ENCODE data around the gene CYP2R1.

The CYP2R1 gene, protein sequence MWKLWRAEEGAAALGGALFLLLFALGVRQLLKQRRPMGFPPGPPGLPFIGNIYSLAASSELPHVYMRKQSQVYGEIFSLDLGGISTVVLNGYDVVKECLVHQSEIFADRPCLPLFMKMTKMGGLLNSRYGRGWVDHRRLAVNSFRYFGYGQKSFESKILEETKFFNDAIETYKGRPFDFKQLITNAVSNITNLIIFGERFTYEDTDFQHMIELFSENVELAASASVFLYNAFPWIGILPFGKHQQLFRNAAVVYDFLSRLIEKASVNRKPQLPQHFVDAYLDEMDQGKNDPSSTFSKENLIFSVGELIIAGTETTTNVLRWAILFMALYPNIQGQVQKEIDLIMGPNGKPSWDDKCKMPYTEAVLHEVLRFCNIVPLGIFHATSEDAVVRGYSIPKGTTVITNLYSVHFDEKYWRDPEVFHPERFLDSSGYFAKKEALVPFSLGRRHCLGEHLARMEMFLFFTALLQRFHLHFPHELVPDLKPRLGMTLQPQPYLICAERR

DNA sequence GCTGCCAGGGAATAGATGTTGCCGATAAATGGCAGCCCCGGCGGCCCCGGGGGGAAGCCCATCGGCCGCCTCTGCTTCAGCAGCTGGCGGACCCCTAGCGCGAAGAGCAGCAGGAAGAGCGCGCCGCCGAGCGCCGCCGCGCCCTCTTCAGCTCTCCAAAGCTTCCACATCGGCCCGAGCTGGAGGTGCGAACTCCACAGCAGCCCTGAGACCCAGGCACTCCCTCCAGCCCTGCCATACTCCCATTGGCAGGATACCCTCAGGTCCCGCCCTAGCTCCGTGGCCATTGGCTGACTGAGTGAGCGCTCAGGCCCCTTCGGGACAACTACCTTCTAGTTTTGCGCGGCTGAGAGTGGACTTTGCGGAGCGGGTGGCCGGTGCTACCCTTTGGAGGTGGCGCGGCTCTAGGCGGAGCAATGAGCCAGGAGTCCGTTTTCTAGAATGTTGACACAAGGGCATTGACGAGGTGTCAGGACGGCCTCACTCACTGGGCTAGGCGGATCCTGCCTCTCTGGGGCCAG, at the start of gene CYP2R1:
CYP2R1 (minus strand) TSS at position 196 of the 521 bp plus-strand sequence; CDS start at position 170, 26 bp downstream.
- peak; percentile 88 for DNase-seq

DNA sequence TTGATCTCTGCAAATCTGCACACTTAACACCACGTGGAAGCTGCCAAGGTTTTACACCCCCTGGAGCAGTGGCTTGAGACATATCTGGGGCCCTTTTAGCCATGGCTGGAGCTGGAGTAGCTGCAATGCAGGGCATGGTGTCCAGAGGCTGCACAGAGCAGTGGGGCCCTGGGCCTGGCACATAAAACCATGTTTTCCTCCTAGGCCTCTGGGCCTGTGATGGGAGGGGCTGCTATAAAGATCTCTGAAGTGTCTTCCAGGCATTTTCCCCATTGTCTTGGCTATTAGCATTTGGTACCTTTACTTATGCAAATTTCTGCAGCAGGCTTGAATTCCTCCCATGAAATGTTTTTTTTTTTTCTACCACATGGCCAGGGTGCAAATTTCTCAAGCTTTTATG, 46.9 kb upstream of the CYP2R1 start:
- DNase-seq, result no peak

DNA sequence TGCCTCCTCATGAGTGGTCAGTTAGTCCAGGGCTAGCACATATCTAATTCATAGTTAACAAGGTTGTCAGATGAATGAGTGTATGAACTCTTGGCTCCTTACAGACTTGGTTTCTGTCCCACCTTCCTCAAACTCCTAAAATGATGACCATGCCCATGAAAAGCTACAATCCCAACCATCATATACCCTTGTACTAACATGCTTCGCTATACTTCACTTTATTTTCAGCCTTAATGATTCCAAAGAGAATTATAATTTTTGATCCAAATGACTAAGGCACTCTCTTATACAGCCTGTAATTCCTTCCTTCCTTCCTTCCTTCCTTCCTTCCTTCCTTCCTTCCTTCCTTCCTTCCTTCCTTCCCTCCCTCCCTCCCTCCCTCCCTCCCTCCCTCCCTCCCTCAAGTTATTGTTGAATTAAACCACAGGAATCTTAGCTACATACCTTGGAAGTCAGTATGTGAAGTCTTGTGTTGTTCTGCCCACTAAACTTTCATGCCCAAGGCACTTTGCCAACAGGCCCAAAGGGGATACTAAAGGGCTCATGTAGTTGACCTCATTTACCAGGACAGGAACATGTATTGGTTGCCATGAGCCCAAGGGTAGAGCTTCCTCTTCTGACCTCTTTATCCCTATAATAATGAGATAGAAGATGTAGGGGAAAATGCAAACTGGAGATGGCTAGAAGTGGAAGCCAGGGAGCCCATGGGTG, 42.8 kb upstream of the CYP2R1 start:
- DNase-seq, result no peak

DNA sequence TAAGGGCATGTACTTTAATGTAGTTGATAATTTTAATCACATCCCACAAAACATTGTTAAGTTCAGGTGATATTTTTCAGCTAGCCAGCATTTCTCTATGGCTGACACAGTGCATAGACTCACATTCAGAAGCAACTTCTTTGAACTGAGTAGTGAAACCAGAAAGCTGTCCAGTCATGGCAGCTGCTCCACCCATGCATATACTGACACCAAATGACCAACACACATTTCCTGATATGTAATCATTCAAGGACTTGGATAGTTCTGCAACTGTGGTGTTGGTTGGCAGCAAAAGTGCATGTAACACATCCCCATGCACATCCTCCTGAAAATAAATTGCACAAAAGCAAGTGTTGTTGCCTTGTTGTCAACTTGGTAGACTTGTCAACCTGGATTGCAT, 40.4 kb upstream of the CYP2R1 start:
- DNase-seq, result no peak

DNA sequence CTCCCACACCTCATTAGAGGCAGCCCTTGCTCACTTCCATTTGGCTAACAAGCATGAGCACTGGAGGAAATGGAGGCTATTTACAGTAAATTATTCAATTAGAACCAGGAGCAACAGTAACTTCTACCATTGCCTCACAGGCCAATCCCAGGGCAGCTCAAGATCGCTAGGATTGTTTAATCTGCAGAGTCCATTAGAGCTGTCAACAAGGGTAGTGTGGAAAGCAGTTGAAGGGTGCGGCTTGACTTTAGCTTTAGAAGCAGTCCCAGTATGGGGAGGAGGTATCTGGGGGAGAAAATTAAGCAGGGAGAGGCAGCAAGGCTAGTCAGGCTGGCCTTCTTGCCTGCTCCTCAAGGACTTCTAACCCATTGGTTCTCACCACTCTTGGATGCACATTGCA, 38.3 kb upstream of the CYP2R1 start:
- no peak for DNase-seq

DNA sequence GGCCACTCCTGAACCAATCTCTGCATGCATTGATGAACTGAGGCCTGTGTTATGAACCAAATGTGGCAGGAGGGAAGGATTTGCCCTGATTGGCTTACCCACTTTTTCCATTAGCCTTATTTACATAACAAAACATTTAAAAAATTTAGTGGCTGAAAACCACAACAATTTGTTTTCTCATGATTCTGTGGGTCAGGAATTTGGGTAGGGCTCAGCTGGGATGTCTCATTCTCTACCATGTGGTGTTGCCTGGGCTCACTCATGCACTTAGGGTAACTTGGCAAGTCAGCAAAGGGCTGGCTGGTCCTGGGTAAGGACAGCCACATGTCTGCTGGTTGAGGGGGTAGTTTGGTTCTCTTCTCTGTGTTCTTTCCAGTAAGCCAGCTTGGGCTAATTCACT, 35.1 kb upstream of the CYP2R1 start:
- no peak for DNase-seq

DNA sequence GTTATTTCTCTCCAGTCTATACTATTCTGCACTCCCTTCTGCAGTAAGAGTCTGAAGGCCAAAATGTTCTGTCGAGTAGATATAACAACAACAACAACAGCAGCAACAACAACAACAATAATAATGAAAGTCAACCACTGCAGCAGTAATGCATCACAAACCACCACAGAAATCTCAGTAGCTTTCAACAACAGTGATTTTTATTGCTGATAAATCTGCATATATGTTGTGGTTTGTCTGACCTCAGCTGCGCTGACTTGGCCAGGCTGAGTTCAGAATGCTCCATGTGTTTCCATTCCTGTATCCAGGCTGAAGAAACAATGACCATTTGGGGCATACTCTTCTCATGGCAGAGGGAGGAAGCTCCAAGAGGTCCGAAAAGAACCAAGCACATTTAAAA, 32.3 kb upstream of the CYP2R1 start:
- no peak for DNase-seq

DNA sequence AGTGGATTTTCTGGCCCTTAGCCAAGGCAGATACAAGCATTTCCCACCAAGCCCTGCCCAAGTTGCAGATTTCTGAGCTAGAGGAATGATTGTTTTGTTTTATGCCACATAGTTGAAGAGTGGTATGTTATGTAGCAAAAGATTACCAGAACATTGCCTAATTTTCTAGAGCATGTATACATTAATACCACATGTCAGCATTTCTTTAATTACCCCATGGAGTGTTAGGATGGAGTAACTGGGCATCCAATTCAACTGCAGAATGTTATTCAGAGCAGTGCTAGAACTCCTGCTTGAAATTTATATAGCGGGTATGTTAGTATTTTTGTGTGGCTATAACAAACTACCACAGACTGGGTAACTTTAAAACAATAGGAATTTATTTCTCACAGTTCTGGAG, 24.4 kb upstream of the CYP2R1 start:
- DNase-seq, result no peak

DNA sequence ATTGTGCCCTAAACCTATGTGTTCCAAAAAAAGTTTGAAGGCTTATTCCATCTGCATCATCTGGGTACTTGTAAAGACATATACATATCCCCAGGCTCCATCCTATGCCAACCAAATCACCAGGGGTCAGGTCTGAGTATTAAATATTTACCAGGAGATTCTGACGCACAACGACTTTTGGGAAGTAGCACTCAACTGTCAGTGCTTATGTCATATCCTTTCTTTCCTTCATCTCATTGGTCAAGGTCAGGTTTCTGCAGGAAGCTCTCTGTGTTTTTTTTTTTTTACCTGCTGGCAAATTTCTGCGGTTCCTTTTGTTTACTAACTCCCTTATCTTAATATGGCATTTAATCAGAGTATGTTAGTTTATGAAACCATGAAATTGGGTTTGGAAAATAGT, 22.5 kb upstream of the CYP2R1 start:
- DNase-seq, result no peak

DNA sequence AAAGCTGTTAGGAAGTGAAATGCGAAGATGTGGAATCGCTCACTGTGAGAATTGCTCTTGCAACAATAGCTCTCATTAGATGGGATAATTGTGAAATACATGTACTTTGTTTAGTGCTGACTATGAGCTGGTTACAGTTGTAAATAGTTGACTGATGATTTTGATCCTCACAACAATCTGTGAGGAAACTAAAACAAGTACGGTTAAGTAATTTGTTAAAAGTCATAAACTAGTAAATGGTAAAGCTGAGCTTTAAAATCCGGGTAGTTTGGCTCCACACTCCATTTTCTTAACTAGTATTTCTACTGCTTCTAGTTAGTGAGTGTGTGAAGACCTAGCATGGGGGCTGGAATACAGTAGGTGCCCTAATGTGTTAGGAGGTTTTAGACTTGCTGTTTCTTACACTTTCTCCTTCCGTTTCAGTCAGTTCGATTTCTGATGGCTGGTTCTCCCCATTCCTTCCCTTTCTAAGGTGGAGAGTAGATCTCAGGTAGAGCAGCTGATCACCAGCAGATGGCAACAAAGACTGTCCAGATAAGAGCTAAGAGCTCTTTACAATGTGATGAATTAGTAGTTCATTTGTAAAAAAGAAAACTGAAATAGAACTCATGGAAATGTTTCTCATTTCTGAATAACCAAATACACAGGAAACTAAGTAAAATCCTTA, 16.3 kb upstream of the CYP2R1 start:
- DNase-seq, result peak; percentile 38

DNA sequence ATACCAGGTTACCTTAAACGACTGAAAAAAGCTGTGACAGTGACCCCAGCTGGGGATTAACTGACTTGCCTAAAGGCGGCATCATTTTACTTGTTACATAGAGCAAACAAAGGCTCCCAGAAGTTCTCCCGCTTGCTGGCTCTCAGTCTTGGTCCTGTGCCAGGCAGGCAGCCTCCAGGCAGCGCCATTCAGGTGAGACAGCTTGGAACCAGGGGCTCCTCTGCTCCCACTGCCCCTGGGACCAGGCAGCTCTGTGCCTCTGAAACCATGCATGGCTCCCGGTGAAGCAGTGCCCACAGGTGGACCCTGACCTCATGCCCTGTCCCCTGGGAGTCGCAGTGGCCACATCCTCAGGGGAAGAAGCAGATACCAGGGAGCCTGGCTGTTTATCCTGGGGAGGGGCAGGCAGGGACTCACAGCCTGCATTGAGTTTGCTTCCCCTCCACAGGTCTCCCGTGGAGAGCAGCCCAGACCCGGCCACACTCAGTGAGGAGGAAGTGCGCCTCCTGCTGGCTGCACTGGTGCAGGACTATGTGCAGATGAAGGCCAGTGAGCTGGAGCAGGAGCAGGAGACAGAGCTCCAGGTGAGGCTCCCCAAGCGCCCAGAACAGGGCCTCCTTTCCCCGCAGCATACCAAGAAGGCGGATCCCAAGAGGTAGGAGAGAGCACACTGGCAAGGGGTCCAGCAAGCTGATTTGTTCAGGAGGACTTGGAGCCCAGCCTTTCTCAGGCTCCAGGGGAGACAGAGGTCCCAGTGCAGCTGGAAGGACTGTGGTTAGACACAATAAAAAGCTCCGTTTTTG, 15.6 kb upstream of the CYP2R1 start:
- DNase-seq, result peak; percentile 89

DNA sequence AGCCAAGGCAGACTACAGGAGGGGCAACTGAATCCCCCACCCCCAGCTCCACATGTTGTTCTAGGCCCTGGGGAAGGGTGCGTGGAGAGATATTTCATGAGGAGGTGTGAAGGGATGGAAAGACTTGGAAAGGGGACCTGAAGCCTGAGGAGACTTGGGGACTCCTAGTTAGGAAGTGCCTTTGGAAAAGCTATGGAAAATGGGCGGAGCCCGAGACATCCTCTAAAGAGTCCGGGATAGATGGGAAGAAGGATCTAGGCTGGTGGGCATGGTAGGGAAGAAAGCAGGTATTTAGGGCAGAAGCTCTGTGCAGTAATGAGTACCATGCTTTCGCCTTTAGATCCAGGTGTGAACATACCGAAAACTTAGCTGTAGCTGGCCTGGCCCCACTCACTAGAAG, 15.0 kb upstream of the CYP2R1 start:
- no peak for DNase-seq

DNA sequence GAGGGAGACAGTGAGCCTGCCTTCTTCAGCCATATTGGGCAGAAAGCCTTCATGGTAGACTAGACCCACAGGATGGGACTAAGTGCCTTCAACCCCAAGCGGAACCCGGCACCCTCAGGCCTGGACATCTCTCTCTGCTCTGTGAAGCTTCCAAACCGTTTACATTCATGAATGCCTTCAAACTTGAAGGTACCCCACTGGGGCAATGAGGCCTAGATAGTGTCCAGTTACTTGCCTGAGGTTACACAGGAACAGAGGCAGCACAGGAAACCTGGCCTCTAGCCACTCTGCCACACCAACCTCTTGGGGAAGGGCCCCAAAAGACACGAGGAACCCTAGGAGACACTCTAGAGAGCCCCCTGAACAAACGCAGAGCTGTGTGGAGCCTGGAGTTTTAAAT, 14.5 kb upstream of the CYP2R1 start:
- DNase-seq, result no peak

DNA sequence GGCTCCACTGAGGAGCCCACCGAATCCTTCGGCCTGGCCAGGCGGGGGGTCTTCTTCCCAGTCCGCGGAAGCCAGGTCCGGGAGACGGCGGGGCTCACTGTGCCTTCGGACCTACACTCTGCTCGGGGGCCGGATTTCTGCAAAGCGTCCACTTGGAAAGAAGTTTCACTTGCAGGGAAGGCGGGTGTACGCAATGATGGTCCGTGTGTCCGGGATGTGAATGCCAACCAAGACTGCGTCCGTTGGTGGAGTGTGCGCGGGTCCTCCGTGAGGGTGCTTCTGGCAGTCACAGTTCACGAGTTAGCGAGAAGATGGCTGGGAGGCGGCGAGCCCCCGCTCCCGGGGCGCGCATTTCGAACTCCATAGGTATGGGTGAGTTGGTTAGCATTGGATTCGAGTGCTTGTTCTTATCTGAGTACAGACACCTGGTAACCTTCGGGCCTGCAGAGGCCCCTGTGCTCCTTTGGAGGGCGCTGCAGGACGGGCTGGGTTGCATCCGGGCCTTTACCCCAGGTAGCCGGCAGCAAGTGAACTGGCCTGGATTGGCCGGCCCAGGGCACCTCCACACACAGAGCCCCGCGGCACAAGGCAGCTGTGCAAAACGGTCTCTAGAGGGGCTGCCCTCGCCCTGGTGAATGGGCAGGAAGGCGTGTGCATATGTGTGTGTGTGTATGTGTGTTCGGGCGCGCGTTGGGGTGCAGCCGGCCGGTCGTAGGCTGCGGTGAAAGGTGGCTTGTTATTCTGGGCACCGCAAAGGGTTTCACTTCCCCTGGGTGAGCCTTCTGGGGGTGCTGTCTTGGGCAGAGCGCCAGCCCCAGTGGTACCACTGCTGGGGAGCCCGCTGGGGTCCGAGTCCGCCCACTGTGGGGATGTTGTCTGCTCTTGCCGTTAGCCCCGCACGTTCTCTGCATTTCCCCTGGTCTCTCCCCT, 13.3 kb upstream of the CYP2R1 start:
- DNase-seq, result peak; percentile 63

DNA sequence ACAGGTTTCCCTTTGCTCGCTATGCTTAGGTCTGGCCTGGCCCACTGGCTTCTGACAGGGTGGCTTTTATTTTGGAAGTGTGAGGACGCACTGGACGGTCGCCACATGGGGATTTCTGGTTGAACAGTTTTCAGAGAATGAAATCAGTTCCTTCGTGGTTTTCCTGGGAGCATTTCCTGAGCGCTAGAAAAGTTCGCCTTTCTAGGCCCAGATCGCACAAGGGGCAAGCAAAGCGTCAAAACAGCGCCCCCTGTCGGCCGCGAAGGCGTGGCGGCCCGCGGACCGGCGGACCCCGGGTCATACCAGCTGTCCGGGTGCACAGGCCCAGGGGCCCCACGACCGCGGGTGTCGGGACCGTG, 12.7 kb upstream of the CYP2R1 start:
- peak; percentile 85 for DNase-seq

DNA sequence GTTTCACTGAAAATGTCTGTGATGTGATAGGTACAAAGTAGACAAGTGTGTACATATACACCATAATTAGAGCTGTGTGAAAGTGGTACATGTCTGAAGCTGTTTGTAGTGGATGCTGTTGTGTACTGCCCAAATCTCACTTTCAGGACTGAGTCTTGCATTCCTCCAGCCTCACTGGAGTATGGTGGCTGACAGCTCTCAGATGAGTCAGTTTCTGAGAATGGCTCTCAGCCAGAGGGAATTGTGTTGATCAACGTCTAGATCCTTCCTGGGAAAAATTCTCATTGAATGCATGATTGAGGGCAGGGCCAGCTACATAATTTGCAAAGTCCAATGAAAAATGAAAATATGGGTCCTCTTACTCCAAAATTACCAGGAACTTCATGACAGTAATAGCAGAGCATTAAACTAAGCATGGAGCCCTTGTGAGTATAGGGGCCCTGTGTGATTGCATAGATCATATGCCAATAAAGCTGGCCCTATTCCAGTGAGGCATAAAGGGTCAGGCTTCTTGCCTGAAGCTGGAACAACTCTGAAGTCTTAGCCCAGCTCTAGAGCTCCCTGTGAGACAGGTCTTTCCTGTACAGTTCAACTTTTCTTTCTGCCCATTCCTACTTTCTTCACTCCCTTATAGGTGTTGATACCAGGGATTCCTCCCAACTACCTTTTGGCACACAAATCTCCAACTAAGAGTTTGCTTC, 10.8 kb upstream of the CYP2R1 start:
- DNase-seq, result no peak

DNA sequence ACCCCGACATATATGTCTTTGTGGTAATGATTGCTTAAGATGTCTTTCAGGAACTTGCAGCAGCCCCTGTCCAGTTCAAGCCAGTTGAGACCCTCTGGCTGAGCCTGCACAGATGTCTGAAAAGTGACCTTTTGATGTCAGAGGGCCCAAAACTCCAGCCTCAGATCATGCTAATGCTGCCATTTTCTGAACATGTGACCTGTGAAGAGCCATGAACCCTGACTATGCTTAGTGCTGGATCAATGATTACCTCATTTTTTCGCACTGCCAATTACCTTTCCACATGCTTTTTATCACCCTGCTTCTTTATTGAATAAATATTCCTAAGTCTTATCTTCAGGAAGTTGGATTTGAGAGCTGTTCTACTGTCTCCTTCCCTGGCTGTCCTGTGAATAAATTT, 6.9 kb upstream of the CYP2R1 start:
- DNase-seq, result no peak

DNA sequence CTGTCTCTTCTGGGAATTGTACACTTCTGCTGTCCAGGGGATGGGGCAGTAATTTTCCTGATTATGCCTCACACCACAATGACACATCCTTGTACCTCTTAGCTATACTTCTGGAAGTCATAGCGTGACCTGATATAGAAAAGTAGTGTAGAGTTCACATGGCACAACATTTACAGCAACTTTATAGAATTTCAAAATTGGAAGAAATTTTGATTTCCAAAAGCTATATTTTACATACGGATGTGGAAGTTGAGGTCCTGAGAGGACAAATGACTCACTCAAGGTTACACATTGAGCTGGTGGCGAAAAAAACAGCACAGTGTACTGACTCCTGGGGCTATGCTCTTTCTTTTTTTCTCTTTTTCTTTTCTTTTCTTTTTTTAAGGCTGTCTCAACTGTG, 6.3 kb upstream of the CYP2R1 start:
- no peak for DNase-seq

DNA sequence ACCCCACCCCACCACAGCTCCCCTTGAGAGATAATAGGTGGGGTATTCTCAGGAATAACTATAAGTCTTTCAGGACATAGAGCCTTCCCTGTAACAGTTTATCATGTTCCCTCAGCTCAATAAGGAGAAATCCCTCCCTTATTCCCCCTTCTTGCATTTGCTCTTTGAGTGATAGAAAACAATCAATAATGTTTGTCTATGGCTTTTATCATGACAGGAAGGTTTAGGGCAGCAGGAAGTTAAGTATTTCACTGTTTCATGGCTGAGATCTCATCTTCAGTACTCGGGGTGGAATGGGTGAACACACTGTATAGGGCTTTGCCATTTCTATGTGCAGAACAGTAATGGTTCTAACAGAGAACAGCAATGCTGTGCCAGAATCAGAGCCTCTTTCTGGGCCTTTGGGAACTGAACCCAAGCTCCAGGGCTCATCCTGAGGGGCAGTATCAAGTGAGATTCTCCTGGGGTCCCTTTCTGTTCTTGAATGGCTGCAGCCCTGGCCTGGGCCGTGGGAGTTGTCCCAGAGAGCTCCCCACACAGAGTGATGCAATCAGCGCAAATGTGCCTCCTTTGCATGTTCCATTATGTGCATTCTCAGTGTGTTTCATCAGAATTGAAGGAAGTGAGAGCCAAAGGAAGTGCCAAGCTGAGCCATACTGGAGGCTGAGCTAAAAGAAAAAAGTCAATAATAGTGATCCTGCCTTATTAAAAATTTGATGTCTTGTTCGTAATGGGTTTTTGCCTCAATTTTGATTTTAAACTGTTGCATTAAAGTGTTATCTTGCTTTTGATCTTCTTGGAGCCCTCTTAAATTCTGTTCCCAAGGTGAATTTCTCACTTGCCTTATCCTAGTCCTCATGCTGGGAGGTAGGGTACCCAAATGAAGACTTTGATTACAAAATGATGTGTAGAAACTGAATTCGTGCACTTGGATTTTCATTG, 2.9 kb upstream of the CYP2R1 start:
- DNase-seq, result no peak

DNA sequence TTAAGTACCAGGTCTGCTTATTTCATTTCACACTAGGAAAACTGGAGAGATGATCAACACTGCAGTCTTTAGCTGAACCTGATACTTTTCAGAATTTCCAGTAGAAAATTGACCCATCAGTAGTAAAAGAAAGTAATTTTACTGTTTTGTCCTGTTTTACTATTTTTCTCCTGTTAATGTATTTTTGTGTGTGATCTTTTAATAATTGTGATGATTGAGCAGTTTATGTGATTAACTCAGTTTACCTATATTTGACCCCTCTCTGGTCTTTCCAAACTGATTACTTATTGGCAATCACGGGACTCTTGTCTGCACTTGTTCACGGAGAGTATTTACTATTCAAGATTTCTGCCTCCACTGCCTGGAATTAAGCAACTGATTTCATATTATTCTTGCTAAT, 546 bp upstream of the CYP2R1 start:
- no peak for DNase-seq
